Activated CD8-positive, alpha-beta T cell treated with anti-CD3 and anti-CD28 coated beads for 36 hours (primary cell): ENCODE measurements around the gene ZNRF2. TPM values are rescaled to one million over a fixed set of nuclear protein-coding genes. Genes with fewer than 3 reads are reported as not detected.

Source experiments
- ATAC-seq: fragments of 200-7000 bp; cut with Tn5 transposase; one replicate; pipeline ENCODE4 v1.10.0; 2021; ENCODE audit warnings: mild to moderate bottlenecking, moderate library complexity
- CTCF ChIA-PET: fragments of 350-600 bp; sonication (Branson Sonifier 250); formaldehyde crosslinking; loops from one replicate; lab custom pipeline; 2021; ENCODE audit warnings: antibody characterized with exemption; lab: Charles Lee
- POLR2A ChIA-PET: fragments of 350-600 bp; sonication (Branson Sonifier 250); formaldehyde crosslinking; loops from one replicate; lab custom pipeline; 2021; ENCODE audit warnings: antibody characterized with exemption; lab: Charles Lee
- DNase-seq: peaks from one replicate; pipeline ENCODE4 v3.0.0-alpha.2; 2020
- H3K27ac Mint-ChIP-seq: one replicate; pipeline ENCODE4 v1.8.0; 2021; ENCODE audit warnings: mild to moderate bottlenecking, mixed read lengths
- H3K27me3 Mint-ChIP-seq: one replicate; pipeline ENCODE4 v1.8.0; 2021; ENCODE audit warnings: mixed read lengths
- H3K36me3 Mint-ChIP-seq: one replicate; pipeline ENCODE4 v1.8.0; 2021; ENCODE audit warnings: low read depth, mixed read lengths
- H3K4me1 Mint-ChIP-seq: one replicate; pipeline ENCODE4 v1.8.0; 2021; ENCODE audit warnings: low read depth, mixed read lengths
- H3K4me3 Mint-ChIP-seq: one replicate; pipeline ENCODE4 v1.8.0; 2021; ENCODE audit warnings: mild to moderate bottlenecking, moderate library complexity, mixed read lengths
- H3K9me3 Mint-ChIP-seq: one replicate; pipeline ENCODE4 v1.8.0; 2021; ENCODE audit warnings: mixed read lengths
- CTCF ChIP-seq: fragments of 200-600 bp; IDR thresholded peaks from one replicate; pipeline ENCODE4 v1.8.0; 2022; ENCODE audit warnings: antibody characterized with exemption, mild to moderate bottlenecking
- intact Hi-C: fragments of 100-400 bp; cut with micrococcal nuclease; formaldehyde crosslinking; loops from one replicate; pipeline ENCODE4 v1.10.0; 2022
- total RNA-seq, 2 experiments: library from RNA; stranded (reverse); gene quantifications; one replicate each; pipeline ENCODE4 v1.2.3, GENCODE V29; 2021

ZNRF2 gene
- total RNA-seq, 2 experiments from 2014 or later: 8.9 to 9.7 TPM

- Mint-ChIP-seq H3K27me3 (no peaks in the 10 kb centered on the region), H3K9me3 (peaks cover 18% of the 10 kb centered on the region), H3K4me1 (peaks cover 53% of the 10 kb centered on the region), H3K36me3 (peaks cover 16% of the 10 kb centered on the region), H3K27ac (no peak overlapping the region), H3K4me3 (no peak overlapping the region)
- POLR2A ChIA-PET: no interaction called here
- DNase-seq (no peak), ATAC-seq (no peak)
- CTCF ChIA-PET: interaction anchor here (1.0 kb wide), 1 partner anchor 66 kb away, joined by 3 read pairs; no protein-coding TSS in a partner anchor
- intact Hi-C loops: no loop called here
- TF ChIP-seq CTCF: no peak
Measured at GRCh38 chr7:30344513-30344912, 60.1 kb downstream of the ZNRF2 start.

GRCh38 chr7:30347226-30348082, 63.1 kb downstream of the ZNRF2 start:
- Mint-ChIP-seq H3K4me1 (peaks cover 56% of the 10 kb centered on the region), H3K4me3 (peak overlapping the region; percentile 78), H3K9me3 (no peaks in the 10 kb centered on the region), H3K27me3 (no peaks in the 10 kb centered on the region), H3K27ac (peak overlapping the region; percentile 97), H3K36me3 (no peaks in the 10 kb centered on the region)
- ATAC-seq (peak; percentile 11), DNase-seq (no peak)
- intact Hi-C loops: loop anchor here (2.0 kb wide), 1 partner anchor 61 kb away; no protein-coding TSS in a partner anchor
- POLR2A ChIA-PET: interaction anchor here (0.7 to 3.5 kb wide), 6 partner anchors 11 to 185 kb away, joined by 3 to 14 read pairs (median 4); no protein-coding TSS in a partner anchor
- TF ChIP-seq CTCF: no peak
- CTCF ChIA-PET: interaction anchor here (1.1 to 8.9 kb wide), 2 partner anchors 62 to 71 kb away, joined by 3 to 96 read pairs; no protein-coding TSS in a partner anchor

- CTCF ChIA-PET: interaction anchor here (0.8 to 8.9 kb wide), 5 partner anchors 12 to 72 kb away, joined by 3 to 96 read pairs (median 3); no protein-coding TSS in a partner anchor
- peak; percentile 62 for DNase-seq
Measured at GRCh38 chr7:30348083-30348560, 63.7 kb downstream of the ZNRF2 start.

GRCh38 chr7:30349170-30349569, 64.8 kb downstream of the ZNRF2 start:
- Mint-ChIP-seq H3K36me3 (no peaks in the 10 kb centered on the region), H3K4me3 (no peak overlapping the region)

More at GRCh38 chr7:30348083-30348560, 63.7 kb downstream of the ZNRF2 start:
- POLR2A ChIA-PET: interaction anchor here (0.7 to 3.5 kb wide), 6 partner anchors 12 to 186 kb away, joined by 3 to 14 read pairs (median 4); no protein-coding TSS in a partner anchor
- Mint-ChIP-seq H3K27ac (peak overlapping the region; percentile 97), H3K4me1 (peaks cover 59% of the 10 kb centered on the region), H3K9me3 (no peaks in the 10 kb centered on the region), H3K36me3 (no peaks in the 10 kb centered on the region), H3K27me3 (no peaks in the 10 kb centered on the region), H3K4me3 (peak overlapping the region; percentile 78)
- ATAC-seq: peak; percentile 86
- intact Hi-C loops: loop anchor here (2.0 kb wide), 1 partner anchor 61 kb away; no protein-coding TSS in a partner anchor
- no peak for TF ChIP-seq CTCF

More at GRCh38 chr7:30349170-30349569, 64.8 kb downstream of the ZNRF2 start:
- POLR2A ChIA-PET: interaction anchor here (1.6 to 3.5 kb wide), 2 partner anchors 27 to 63 kb away, joined by 8 to 14 read pairs; no protein-coding TSS in a partner anchor
- Mint-ChIP-seq H3K27ac (peak overlapping the region; percentile 97), H3K4me1 (peaks cover 56% of the 10 kb centered on the region), H3K9me3 (no peaks in the 10 kb centered on the region), H3K27me3 (no peaks in the 10 kb centered on the region)
- ATAC-seq: no peak
- intact Hi-C loops: loop anchor here (2.0 kb wide), 1 partner anchor 62 kb away; no protein-coding TSS in a partner anchor
- CTCF ChIA-PET: interaction anchor here (0.8 to 8.9 kb wide), 7 partner anchors 13 to 215 kb away, joined by 3 to 96 read pairs (median 4); no protein-coding TSS in a partner anchor
- no peak for DNase-seq
- no peak for TF ChIP-seq CTCF
